Measurements from ENCODE around the gene SIRT5. TPM values are rescaled to one million over a fixed set of nuclear protein-coding genes. Genes with fewer than 3 reads are reported as not detected.

SIRT5 gene
- total RNA-seq, 6 donors from 2014 or later = 7.0 to 19.9 (median 11.0) TPM

- Histone ChIP-seq H3K9me3 (no peaks in the 10 kb centered on the region), H3K36me3 (no peaks in the 10 kb centered on the region), H3K27ac (peak overlapping the region; percentile 93 to 99 (median 99)), H3K4me3 (peak overlapping the region in 3 of 4 donors; percentile 75 to 89 (median 86)), H3K4me1 (peaks cover 8 to 18% (median 15%) of the 10 kb centered on the region in 4 donors), H3K27me3 (no peaks in the 10 kb centered on the region)
- WGBS, 2 donors = 81 to 83% methylated on average over 16 of the region's 16 CpGs
- DNase-seq (no peak), ATAC-seq (ENCODE audit: low FRiP score in 2 of 2) (no peak)
- no peak for TF ChIP-seq POLR2A (IDR thresholded peaks at IDR 0.05)
- TF ChIP-seq CTCF (IDR thresholded peaks at IDR 0.05) = no peak
- no peak for TF ChIP-seq POLR2AphosphoS5 (IDR thresholded peaks at IDR 0.05)
- TF ChIP-seq EP300 (IDR thresholded peaks at IDR 0.05) = no peak
These were observed 1.3 kb upstream of the SIRT5 start for GRCh38 chr6:13572951-13573654.

DNA sequence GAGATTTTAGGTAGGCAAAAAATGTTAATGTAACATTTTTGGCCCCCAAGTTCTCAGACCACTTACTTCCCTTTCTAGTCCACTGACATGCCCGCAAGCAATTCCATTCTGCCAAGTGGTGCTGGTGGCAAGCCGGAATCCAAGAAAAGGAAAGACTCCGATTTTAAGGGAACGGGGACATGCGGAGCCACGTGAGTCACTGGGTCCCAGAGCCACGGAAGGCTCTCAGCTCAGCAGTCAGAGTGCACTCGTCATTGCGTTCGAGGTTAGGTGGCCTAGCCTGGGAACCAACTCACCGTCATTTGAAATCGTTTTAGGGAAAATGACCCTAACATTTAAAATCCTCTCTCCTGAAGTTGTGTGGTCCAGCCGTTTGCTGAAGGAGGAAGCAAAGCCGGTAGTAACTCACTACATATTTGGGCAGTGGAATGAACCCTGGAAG lies 711 bp upstream of the SIRT5 start:
- Histone ChIP-seq H3K4me1 (peaks cover 8 to 18% (median 15%) of the 10 kb centered on the region in 4 donors), H3K27me3 (no peaks in the 10 kb centered on the region), H3K36me3 (no peaks in the 10 kb centered on the region), H3K4me3 (peak overlapping the region; percentile 75 to 91 (median 88)), H3K9me3 (no peaks in the 10 kb centered on the region), H3K27ac (peak overlapping the region; percentile 93 to 99 (median 99))
- TF ChIP-seq POLR2A (IDR thresholded peaks at IDR 0.05) (no peak), POLR2AphosphoS5 (IDR thresholded peaks at IDR 0.05) (peak in 1 of 2 donors; percentile 27), EP300 (IDR thresholded peaks at IDR 0.05) (no peak)
- ATAC-seq (ENCODE audit: low FRiP score in 2 of 2) (no peak), DNase-seq (peak in 1 of 2 donors; percentile 61)
- 3 to 9% methylated on average over 12 of the region's 14 CpGs for WGBS, 2 donors

DNA sequence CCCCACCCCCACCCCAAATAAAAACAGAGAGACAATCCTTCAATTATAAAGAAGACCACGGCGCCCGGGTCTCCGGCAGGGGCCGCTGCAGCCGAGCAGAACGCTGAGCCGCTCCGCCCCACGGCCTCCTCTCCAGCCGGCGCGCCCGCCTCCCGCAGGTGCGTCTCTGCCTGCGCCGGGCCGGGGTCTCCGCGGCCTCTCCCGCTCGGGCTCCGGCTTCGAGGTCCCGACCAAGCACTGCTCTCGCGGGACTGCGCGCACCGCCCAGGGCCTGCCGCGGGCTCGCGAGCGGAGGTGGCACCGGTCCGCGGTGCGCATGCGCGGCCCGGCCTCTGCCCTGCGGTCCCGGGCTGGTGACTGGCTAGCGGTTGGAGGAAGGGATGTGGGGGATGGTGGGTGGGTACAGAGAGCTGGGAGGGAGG lies 241 bp upstream of the SIRT5 start:
- DNase-seq = peak; percentile 95 to 98
- Histone ChIP-seq H3K4me3 (peak overlapping the region; percentile 75 to 91 (median 88)), H3K4me1 (peaks cover 8 to 18% (median 15%) of the 10 kb centered on the region in 4 donors), H3K36me3 (no peaks in the 10 kb centered on the region), H3K9me3 (no peaks in the 10 kb centered on the region), H3K27me3 (no peaks in the 10 kb centered on the region), H3K27ac (peak overlapping the region; percentile 93 to 99 (median 99))
- 0% methylated on average over 1 to 7 of the region's 46 CpGs for WGBS, 2 donors
- TF ChIP-seq POLR2A (IDR thresholded peaks at IDR 0.05) (peak in 1 of 4 donors; percentile 91), EP300 (IDR thresholded peaks at IDR 0.05) (no peak), CTCF (IDR thresholded peaks at IDR 0.05) (peak; percentile 45 to 73 (median 54))
- ATAC-seq (ENCODE audit: low FRiP score in 2 of 2) = peak; percentile 96 to 98

- ATAC-seq (ENCODE audit: low FRiP score in 2 of 2) = no peak
- Histone ChIP-seq H3K9me3 (no peaks in the 10 kb centered on the region), H3K27ac (peak overlapping the region; percentile 93 to 99 (median 99)), H3K27me3 (no peaks in the 10 kb centered on the region), H3K4me3 (peak overlapping the region in 3 of 4 donors; percentile 75 to 89 (median 86)), H3K36me3 (no peaks in the 10 kb centered on the region), H3K4me1 (peaks cover 8 to 18% (median 15%) of the 10 kb centered on the region in 4 donors)
- no peak for DNase-seq
- no peak for TF ChIP-seq POLR2A (IDR thresholded peaks at IDR 0.05)
- no peak for TF ChIP-seq EP300 (IDR thresholded peaks at IDR 0.05)
- TF ChIP-seq CTCF (IDR thresholded peaks at IDR 0.05) = peak in 2 of 6 experiments; percentile 78 to 83
- TF ChIP-seq POLR2AphosphoS5 (IDR thresholded peaks at IDR 0.05) = no peak
- 23% methylated on average over 3 of the region's 3 CpGs for WGBS, 2 donors
These were observed 975 bp downstream of the SIRT5 start for GRCh38 chr6:13575377-13575775.

DNA sequence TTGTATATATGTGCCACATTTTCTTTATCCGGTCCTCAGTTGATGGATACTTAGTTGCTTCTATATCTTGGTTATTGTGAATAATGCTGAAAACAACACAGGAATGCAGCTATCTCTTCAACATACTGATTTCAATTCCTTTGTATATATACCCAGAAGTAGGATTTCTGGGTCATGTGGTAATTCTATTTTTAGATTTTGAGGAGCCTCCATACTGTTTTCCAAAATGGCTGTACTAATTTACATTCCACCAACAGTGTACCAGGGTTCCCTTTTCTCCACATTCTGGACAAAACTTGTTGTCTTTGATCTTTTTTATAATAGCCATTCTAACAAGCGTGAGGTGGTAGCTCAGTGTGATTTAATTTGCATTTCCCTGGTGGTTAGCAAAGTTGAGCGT lies 1.6 kb downstream of the SIRT5 start:
- H3K9me3 ChIP-seq = no peaks in the 10 kb centered on the region
- DNase-seq (no peak), ATAC-seq (ENCODE audit: low FRiP score in 2 of 2) (no peak)
- no peak for TF ChIP-seq EP300 (IDR thresholded peaks at IDR 0.05)
- no peak for TF ChIP-seq CTCF (IDR thresholded peaks at IDR 0.05)
- no peak for TF ChIP-seq POLR2AphosphoS5 (IDR thresholded peaks at IDR 0.05)
- no peak for TF ChIP-seq POLR2A (IDR thresholded peaks at IDR 0.05)
- WGBS, 2 donors = 92 to 96% methylated on average over 3 of the region's 3 CpGs
- H3K27ac ChIP-seq = peak overlapping the region in 3 of 4 donors; percentile 6 to 99 (median 59)
- no peak overlapping the region for H3K4me3 ChIP-seq
- H3K27me3 ChIP-seq = no peaks in the 10 kb centered on the region
- peaks cover 8 to 18% (median 15%) of the 10 kb centered on the region in 4 donors for H3K4me1 ChIP-seq
- H3K36me3 ChIP-seq = peaks cover 0 to 3% (median 0%) of the 10 kb centered on the region in 4 donors

Data from upper lobe of left lung (tissue), 6 donors.